T1000 (cell line): ENCODE measurements around the gene MYOD1.

ENCODE experiments used
- DNase-seq: peaks from one replicate; lab custom pipeline; 2025; ENCODE audit warnings: mixed read lengths; lab: John Stamatoyannopoulos, UW

Gene MYOD1

GRCh38 chr11:17719028-17719937 lies at the start of gene MYOD1:
TSS of gene MYOD1 (plus strand) at chr11:17719571. CDS start at chr11:17719783, 212 bp downstream.
- DNase-seq: no peak

- DNase-seq: no peak
Measured at GRCh38 chr11:17672469-17672868, 46.9 kb upstream of the MYOD1 start.

GRCh38 chr11:17673951-17674350 lies 45.4 kb upstream of the MYOD1 start:
- DNase-seq: no peak

- DNase-seq: no peak
Measured at GRCh38 chr11:17682848-17683247, 36.5 kb upstream of the MYOD1 start.

GRCh38 chr11:17683377-17684161 lies 35.8 kb upstream of the MYOD1 start:
- DNase-seq: peak; percentile 25

GRCh38 chr11:17684550-17684949 lies 34.8 kb upstream of the MYOD1 start:
- DNase-seq: no peak

GRCh38 chr11:17686231-17686980 lies 33.0 kb upstream of the MYOD1 start:
- no peak for DNase-seq

GRCh38 chr11:17687946-17688670 lies 31.3 kb upstream of the MYOD1 start:
- DNase-seq: no peak

GRCh38 chr11:17691550-17691949 lies 27.8 kb upstream of the MYOD1 start:
- no peak for DNase-seq

- DNase-seq: no peak
Measured at GRCh38 chr11:17691976-17692375, 27.4 kb upstream of the MYOD1 start.

- no peak for DNase-seq
Measured at GRCh38 chr11:17692931-17693330, 26.4 kb upstream of the MYOD1 start.

- no peak for DNase-seq
Measured at GRCh38 chr11:17693531-17693930, 25.8 kb upstream of the MYOD1 start.

- DNase-seq: no peak
Measured at GRCh38 chr11:17694494-17695110, 24.8 kb upstream of the MYOD1 start.

GRCh38 chr11:17695454-17696441 lies 23.6 kb upstream of the MYOD1 start:
- DNase-seq: no peak

GRCh38 chr11:17696741-17697140 lies 22.6 kb upstream of the MYOD1 start:
- no peak for DNase-seq

- no peak for DNase-seq
Measured at GRCh38 chr11:17697175-17697949, 22.0 kb upstream of the MYOD1 start.

GRCh38 chr11:17699147-17700114 lies 19.9 kb upstream of the MYOD1 start:
- DNase-seq: no peak

GRCh38 chr11:17700991-17701390 lies 18.4 kb upstream of the MYOD1 start:
- DNase-seq: no peak
